Measurements from ENCODE around the gene LIMA1.

The LIMA1 gene

GRCh38 chr12:50205648-50206047 is 77.7 kb downstream of the LIMA1 start:
- peaks cover 8% of the 10 kb centered on the region; the same call in 1 of the 2 replicates for H3K36me3 ChIP-seq (ENCODE audit: insufficient read depth, low read length)

GRCh38 chr12:50203691-50204090 is 79.6 kb downstream of the LIMA1 start:
- no peak overlapping the region for H3K9ac ChIP-seq (ENCODE audit: low read depth, low read length)

More at GRCh38 chr12:50205648-50206047, 77.7 kb downstream of the LIMA1 start:
- no peaks in the 10 kb centered on the region for H3K9me3 ChIP-seq (ENCODE audit: control insufficient read depth, insufficient read depth, low read length)
- H3K4me1 ChIP-seq (ENCODE audit: insufficient read depth, low read length) = peaks cover 8% of the 10 kb centered on the region; the same call in 1 of the 2 replicates
- no peak overlapping the region for H3K9ac ChIP-seq (ENCODE audit: low read depth, low read length)

GRCh38 chr12:50201987-50202521 is 81.3 kb downstream of the LIMA1 start:
- peaks cover 8% of the 10 kb centered on the region; the same call in 1 of the 2 replicates for H3K36me3 ChIP-seq (ENCODE audit: insufficient read depth, low read length)
- no peak overlapping the region for H3K9ac ChIP-seq (ENCODE audit: low read depth, low read length)
- peaks cover 8% of the 10 kb centered on the region; the same call in 1 of the 2 replicates for H3K4me1 ChIP-seq (ENCODE audit: insufficient read depth, low read length)
- no peaks in the 10 kb centered on the region for H3K9me3 ChIP-seq (ENCODE audit: control insufficient read depth, insufficient read depth, low read length)

More at GRCh38 chr12:50203691-50204090, 79.6 kb downstream of the LIMA1 start:
- H3K4me1 ChIP-seq (ENCODE audit: insufficient read depth, low read length) = peaks cover 8% of the 10 kb centered on the region; the same call in 1 of the 2 replicates
- H3K36me3 ChIP-seq (ENCODE audit: insufficient read depth, low read length) = peaks cover 8% of the 10 kb centered on the region; the same call in 1 of the 2 replicates
- no peaks in the 10 kb centered on the region for H3K9me3 ChIP-seq (ENCODE audit: control insufficient read depth, insufficient read depth, low read length)

- Histone ChIP-seq H3K9ac (ENCODE audit: low read depth, low read length) (no peak overlapping the region), H3K36me3 (ENCODE audit: insufficient read depth, low read length) (peaks cover 8% of the 10 kb centered on the region; the same call in 1 of the 2 replicates), H3K9me3 (ENCODE audit: control insufficient read depth, insufficient read depth, low read length) (no peaks in the 10 kb centered on the region), H3K4me1 (ENCODE audit: insufficient read depth, low read length) (peaks cover 8% of the 10 kb centered on the region; the same call in 1 of the 2 replicates)
Measured at GRCh38 chr12:50200552-50201273, 82.6 kb downstream of the LIMA1 start.

GRCh38 chr12:50198829-50199228 is 84.5 kb downstream of the LIMA1 start:
- Histone ChIP-seq H3K9me3 (ENCODE audit: control insufficient read depth, insufficient read depth, low read length) (no peaks in the 10 kb centered on the region), H3K36me3 (ENCODE audit: insufficient read depth, low read length) (no peaks in the 10 kb centered on the region)

GRCh38 chr12:50197297-50197727 is 86.0 kb downstream of the LIMA1 start:
- Histone ChIP-seq H3K36me3 (ENCODE audit: insufficient read depth, low read length) (peaks cover 6% of the 10 kb centered on the region; the same call in 1 of the 2 replicates), H3K4me1 (ENCODE audit: insufficient read depth, low read length) (peaks cover 4% of the 10 kb centered on the region; the same call in 1 of the 2 replicates), H3K9me3 (ENCODE audit: control insufficient read depth, insufficient read depth, low read length) (no peaks in the 10 kb centered on the region), H3K9ac (ENCODE audit: low read depth, low read length) (no peak overlapping the region)

More at GRCh38 chr12:50198829-50199228, 84.5 kb downstream of the LIMA1 start:
- H3K9ac ChIP-seq (ENCODE audit: low read depth, low read length) = no peak overlapping the region
- peaks cover 8% of the 10 kb centered on the region; the same call in 1 of the 2 replicates for H3K4me1 ChIP-seq (ENCODE audit: insufficient read depth, low read length)

GRCh38 chr12:50196537-50196936 is 86.8 kb downstream of the LIMA1 start:
- H3K4me1 ChIP-seq (ENCODE audit: insufficient read depth, low read length) = no peaks in the 10 kb centered on the region
- H3K9me3 ChIP-seq (ENCODE audit: control insufficient read depth, insufficient read depth, low read length) = no peaks in the 10 kb centered on the region
- H3K36me3 ChIP-seq (ENCODE audit: insufficient read depth, low read length) = peaks cover 7% of the 10 kb centered on the region; the same call in 1 of the 2 replicates
- no peak overlapping the region for H3K9ac ChIP-seq (ENCODE audit: low read depth, low read length)

GRCh38 chr12:50195832-50196231 is 87.5 kb downstream of the LIMA1 start:
- no peak overlapping the region for H3K9ac ChIP-seq (ENCODE audit: low read depth, low read length)
- H3K4me1 ChIP-seq (ENCODE audit: insufficient read depth, low read length) = no peaks in the 10 kb centered on the region
- H3K9me3 ChIP-seq (ENCODE audit: control insufficient read depth, insufficient read depth, low read length) = no peaks in the 10 kb centered on the region
- H3K36me3 ChIP-seq (ENCODE audit: insufficient read depth, low read length) = peaks cover 7% of the 10 kb centered on the region; the same call in 1 of the 2 replicates

- H3K36me3 ChIP-seq (ENCODE audit: insufficient read depth, low read length) = peaks cover 7% of the 10 kb centered on the region; the same call in 1 of the 2 replicates
- H3K9me3 ChIP-seq (ENCODE audit: control insufficient read depth, insufficient read depth, low read length) = no peaks in the 10 kb centered on the region
- no peak overlapping the region for H3K9ac ChIP-seq (ENCODE audit: low read depth, low read length)
- no peaks in the 10 kb centered on the region for H3K4me1 ChIP-seq (ENCODE audit: insufficient read depth, low read length)
Measured at GRCh38 chr12:50192908-50193307, 90.4 kb downstream of the LIMA1 start.

- Histone ChIP-seq H3K36me3 (ENCODE audit: insufficient read depth, low read length) (peaks cover 7% of the 10 kb centered on the region; the same call in 1 of the 2 replicates), H3K4me1 (ENCODE audit: insufficient read depth, low read length) (no peaks in the 10 kb centered on the region), H3K9ac (ENCODE audit: low read depth, low read length) (no peak overlapping the region), H3K9me3 (ENCODE audit: control insufficient read depth, insufficient read depth, low read length) (no peaks in the 10 kb centered on the region)
Measured at GRCh38 chr12:50192236-50192635, 91.1 kb downstream of the LIMA1 start.

GRCh38 chr12:50190859-50191258 is 92.5 kb downstream of the LIMA1 start:
- no peaks in the 10 kb centered on the region for H3K4me1 ChIP-seq (ENCODE audit: insufficient read depth, low read length)
- H3K36me3 ChIP-seq (ENCODE audit: insufficient read depth, low read length) = peaks cover 7% of the 10 kb centered on the region; the same call in 1 of the 2 replicates
- H3K9ac ChIP-seq (ENCODE audit: low read depth, low read length) = no peak overlapping the region

GRCh38 chr12:50188875-50189575 is 94.3 kb downstream of the LIMA1 start:
- Histone ChIP-seq H3K9ac (ENCODE audit: low read depth, low read length) (no peak overlapping the region), H3K4me1 (ENCODE audit: insufficient read depth, low read length) (no peaks in the 10 kb centered on the region), H3K36me3 (ENCODE audit: insufficient read depth, low read length) (peaks cover 7% of the 10 kb centered on the region; the same call in 1 of the 2 replicates), H3K9me3 (ENCODE audit: control insufficient read depth, insufficient read depth, low read length) (no peaks in the 10 kb centered on the region)

More at GRCh38 chr12:50190859-50191258, 92.5 kb downstream of the LIMA1 start:
- H3K9me3 ChIP-seq (ENCODE audit: control insufficient read depth, insufficient read depth, low read length) = no peaks in the 10 kb centered on the region

GRCh38 chr12:50188241-50188781 is 95.0 kb downstream of the LIMA1 start:
- H3K9ac ChIP-seq (ENCODE audit: low read depth, low read length) = no peak overlapping the region
- no peaks in the 10 kb centered on the region for H3K4me1 ChIP-seq (ENCODE audit: insufficient read depth, low read length)

More at GRCh38 chr12:50188241-50188781, 95.0 kb downstream of the LIMA1 start:
- H3K36me3 ChIP-seq (ENCODE audit: insufficient read depth, low read length) = peaks cover 7% of the 10 kb centered on the region; the same call in 1 of the 2 replicates
- H3K9me3 ChIP-seq (ENCODE audit: control insufficient read depth, insufficient read depth, low read length) = no peaks in the 10 kb centered on the region

Measured in ES-I3 (cell line).